ENCODE results near the gene MCF2L. TPM values are rescaled to one million over a fixed set of nuclear protein-coding genes. Genes with fewer than 3 reads are reported as not detected.

The MCF2L gene
- polyA plus RNA-seq, 1 donor from 2014 or later, result 88.0 TPM

DNA sequence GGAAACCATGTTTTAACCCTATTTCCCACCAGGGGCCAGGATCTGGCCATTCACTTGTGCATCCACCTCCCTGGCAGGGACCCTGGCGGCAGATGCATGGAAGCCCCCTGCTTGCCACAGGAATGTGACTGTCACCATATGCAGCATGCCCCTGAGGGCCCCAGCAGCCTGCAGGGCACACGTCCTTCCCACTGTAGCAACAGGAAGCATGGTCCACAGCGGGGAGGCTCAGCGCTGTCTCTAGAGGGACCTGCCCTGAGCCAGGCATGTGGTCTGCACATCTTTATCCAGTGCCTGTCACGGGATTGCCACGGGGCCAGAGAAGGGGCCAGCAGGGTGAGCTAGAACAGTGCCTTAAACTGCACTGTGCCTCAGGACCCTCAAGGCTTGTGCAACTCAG is 34.9 kb upstream of the MCF2L start:
- Histone ChIP-seq H3K9me2 (ENCODE audit: insufficient read depth, low read length) (no peaks in the 10 kb centered on the region), H3K79me2 (replicated peaks; ENCODE audit: insufficient read depth, low read length) (no peaks in the 10 kb centered on the region), H3K27me3 (ENCODE audit: insufficient read depth, low read depth, low read length) (no peaks in the 10 kb centered on the region), H3K4me2 (ENCODE audit: low read length) (no peak overlapping the region), H3K36me3 (ENCODE audit: insufficient read depth, low read length) (no peaks in the 10 kb centered on the region), H3K4me3 (ENCODE audit: low read length) (no peak overlapping the region), H2AFZ (ENCODE audit: low read depth, low read length) (no peak overlapping the region), H3F3A (ENCODE audit: insufficient read depth, low read length, poor library complexity, severe bottlenecking) (no peaks in the 10 kb centered on the region), H3K27ac (ENCODE audit: low read length) (no peak overlapping the region), H3K9ac (ENCODE audit: low read length) (no peak overlapping the region), H4K20me1 (ENCODE audit: insufficient read depth) (no peaks in the 10 kb centered on the region), H3K9me3 (ENCODE audit: low read length) (no peaks in the 10 kb centered on the region)
- TF ChIP-seq, protein P1, sequence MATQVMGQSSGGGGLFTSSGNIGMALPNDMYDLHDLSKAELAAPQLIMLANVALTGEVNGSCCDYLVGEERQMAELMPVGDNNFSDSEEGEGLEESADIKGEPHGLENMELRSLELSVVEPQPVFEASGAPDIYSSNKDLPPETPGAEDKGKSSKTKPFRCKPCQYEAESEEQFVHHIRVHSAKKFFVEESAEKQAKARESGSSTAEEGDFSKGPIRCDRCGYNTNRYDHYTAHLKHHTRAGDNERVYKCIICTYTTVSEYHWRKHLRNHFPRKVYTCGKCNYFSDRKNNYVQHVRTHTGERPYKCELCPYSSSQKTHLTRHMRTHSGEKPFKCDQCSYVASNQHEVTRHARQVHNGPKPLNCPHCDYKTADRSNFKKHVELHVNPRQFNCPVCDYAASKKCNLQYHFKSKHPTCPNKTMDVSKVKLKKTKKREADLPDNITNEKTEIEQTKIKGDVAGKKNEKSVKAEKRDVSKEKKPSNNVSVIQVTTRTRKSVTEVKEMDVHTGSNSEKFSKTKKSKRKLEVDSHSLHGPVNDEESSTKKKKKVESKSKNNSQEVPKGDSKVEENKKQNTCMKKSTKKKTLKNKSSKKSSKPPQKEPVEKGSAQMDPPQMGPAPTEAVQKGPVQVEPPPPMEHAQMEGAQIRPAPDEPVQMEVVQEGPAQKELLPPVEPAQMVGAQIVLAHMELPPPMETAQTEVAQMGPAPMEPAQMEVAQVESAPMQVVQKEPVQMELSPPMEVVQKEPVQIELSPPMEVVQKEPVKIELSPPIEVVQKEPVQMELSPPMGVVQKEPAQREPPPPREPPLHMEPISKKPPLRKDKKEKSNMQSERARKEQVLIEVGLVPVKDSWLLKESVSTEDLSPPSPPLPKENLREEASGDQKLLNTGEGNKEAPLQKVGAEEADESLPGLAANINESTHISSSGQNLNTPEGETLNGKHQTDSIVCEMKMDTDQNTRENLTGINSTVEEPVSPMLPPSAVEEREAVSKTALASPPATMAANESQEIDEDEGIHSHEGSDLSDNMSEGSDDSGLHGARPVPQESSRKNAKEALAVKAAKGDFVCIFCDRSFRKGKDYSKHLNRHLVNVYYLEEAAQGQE (IDR thresholded peaks at IDR 0.05; ENCODE audit: borderline replicate concordance), result no peak
- no peak for TF ChIP-seq MXI1 (conservative IDR thresholded peaks at IDR 0.05; ENCODE audit: poor library complexity, severe bottlenecking)
- no peak for TF ChIP-seq TAF1 (IDR thresholded peaks at IDR 0.05; ENCODE audit: low read depth)
- no peak for TF ChIP-seq CTCF (IDR thresholded peaks at IDR 0.05; ENCODE audit: poor library complexity, severe bottlenecking)
- TF ChIP-seq RAD21 (conservative IDR thresholded peaks at IDR 0.05), result no peak
- no peak for TF ChIP-seq SMC3 (conservative IDR thresholded peaks at IDR 0.05; ENCODE audit: poor library complexity)
- no peak for TF ChIP-seq EZH2 (IDR thresholded peaks at IDR 0.05; ENCODE audit: borderline replicate concordance, insufficient read depth, low read length, poor library complexity, severe bottlenecking)

GRCh38 chr13:112938680-112939079 is 30.3 kb upstream of the MCF2L start:
- Histone ChIP-seq H3K27me3 (ENCODE audit: insufficient read depth, low read depth, low read length) (no peaks in the 10 kb centered on the region), H3K9me2 (ENCODE audit: insufficient read depth, low read length) (no peaks in the 10 kb centered on the region), H2AFZ (ENCODE audit: low read depth, low read length) (no peak overlapping the region), H3K9ac (ENCODE audit: low read length) (no peak overlapping the region), H4K20me1 (ENCODE audit: insufficient read depth) (no peaks in the 10 kb centered on the region), H3K79me2 (replicated peaks; ENCODE audit: insufficient read depth, low read length) (no peaks in the 10 kb centered on the region), H3K4me2 (ENCODE audit: low read length) (no peak overlapping the region), H3K4me3 (ENCODE audit: low read length) (no peak overlapping the region), H3F3A (ENCODE audit: insufficient read depth, low read length, poor library complexity, severe bottlenecking) (no peaks in the 10 kb centered on the region), H3K36me3 (ENCODE audit: insufficient read depth, low read length) (no peaks in the 10 kb centered on the region), H3K27ac (ENCODE audit: low read length) (no peak overlapping the region), H3K9me3 (ENCODE audit: low read length) (no peaks in the 10 kb centered on the region)
- no peak for TF ChIP-seq CTCF (IDR thresholded peaks at IDR 0.05; ENCODE audit: poor library complexity, severe bottlenecking)
- no peak for TF ChIP-seq EZH2 (IDR thresholded peaks at IDR 0.05; ENCODE audit: borderline replicate concordance, insufficient read depth, low read length, poor library complexity, severe bottlenecking)
- TF ChIP-seq EP300 (conservative IDR thresholded peaks at IDR 0.05; ENCODE audit: poor library complexity, severe bottlenecking), result no peak
- TF ChIP-seq, protein P1 (IDR thresholded peaks at IDR 0.05; ENCODE audit: borderline replicate concordance), result no peak
- TF ChIP-seq SMC3 (conservative IDR thresholded peaks at IDR 0.05; ENCODE audit: poor library complexity), result no peak

All from neural cell (in vitro differentiated cells).